ENCODE data around the gene FATE1.

DNA sequence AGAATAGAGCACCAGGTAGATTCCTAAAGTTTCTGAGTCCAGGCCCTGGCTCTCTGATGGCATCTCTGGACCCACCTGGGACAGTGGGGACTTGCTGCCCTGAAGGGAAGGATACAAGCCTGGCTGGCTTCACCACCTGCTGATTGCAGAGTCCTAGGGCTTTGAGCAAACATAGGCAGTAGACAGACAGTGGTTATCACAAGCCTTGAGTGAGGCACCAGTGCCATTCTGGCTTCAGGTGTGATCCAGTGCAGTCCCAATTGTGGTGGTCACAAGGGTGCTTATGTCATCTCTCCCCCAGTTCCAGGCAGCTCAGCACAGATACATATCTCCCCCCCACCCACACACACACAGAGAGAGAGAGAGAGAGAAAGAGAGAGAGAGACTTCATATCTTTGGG is 27.1 kb upstream of the FATE1 start:
- TF ChIP-seq, protein P1, sequence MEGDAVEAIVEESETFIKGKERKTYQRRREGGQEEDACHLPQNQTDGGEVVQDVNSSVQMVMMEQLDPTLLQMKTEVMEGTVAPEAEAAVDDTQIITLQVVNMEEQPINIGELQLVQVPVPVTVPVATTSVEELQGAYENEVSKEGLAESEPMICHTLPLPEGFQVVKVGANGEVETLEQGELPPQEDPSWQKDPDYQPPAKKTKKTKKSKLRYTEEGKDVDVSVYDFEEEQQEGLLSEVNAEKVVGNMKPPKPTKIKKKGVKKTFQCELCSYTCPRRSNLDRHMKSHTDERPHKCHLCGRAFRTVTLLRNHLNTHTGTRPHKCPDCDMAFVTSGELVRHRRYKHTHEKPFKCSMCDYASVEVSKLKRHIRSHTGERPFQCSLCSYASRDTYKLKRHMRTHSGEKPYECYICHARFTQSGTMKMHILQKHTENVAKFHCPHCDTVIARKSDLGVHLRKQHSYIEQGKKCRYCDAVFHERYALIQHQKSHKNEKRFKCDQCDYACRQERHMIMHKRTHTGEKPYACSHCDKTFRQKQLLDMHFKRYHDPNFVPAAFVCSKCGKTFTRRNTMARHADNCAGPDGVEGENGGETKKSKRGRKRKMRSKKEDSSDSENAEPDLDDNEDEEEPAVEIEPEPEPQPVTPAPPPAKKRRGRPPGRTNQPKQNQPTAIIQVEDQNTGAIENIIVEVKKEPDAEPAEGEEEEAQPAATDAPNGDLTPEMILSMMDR (IDR thresholded peaks at IDR 0.05; ENCODE audit: poor library complexity) = no peak
- no peak for TF ChIP-seq EZH2phosphoT487 (IDR thresholded peaks at IDR 0.05; ENCODE audit: low read depth, severe bottlenecking, unreplicated experiment)
- TF ChIP-seq EZH2 (IDR thresholded peaks at IDR 0.05; ENCODE audit: borderline replicate concordance) = no peak

Data from hepatocyte (in vitro differentiated cells).